Fibroblast of peridontal ligament (primary cell): ENCODE data around the gene QKI.
A peak's percentile ranks its signal among the peaks of the same experiment; 100 is the strongest.
"Not testable (repeated sequence)": the region's sequence is repeated elsewhere in the genome, so short reads cannot be mapped to it uniquely, and the experiment has no call there.

Source experiments
- DNase-seq: peaks from one replicate; pipeline ENCODE4 v3.0.0-alpha.2; 2010; ENCODE audit errors: extremely low read depth

Gene QKI

GRCh38 chr6:163414117-163414945 is at the start of gene QKI:
TSS of gene QKI (plus strand) at chr6:163414718. CDS start at chr6:163415194, 476 bp downstream.
- DNase-seq = peak; percentile 64

GRCh38 chr6:163366288-163366687 is 48.2 kb upstream of the QKI start:
- no peak for DNase-seq

- no peak for DNase-seq
These were observed 46.9 kb upstream of the QKI start for GRCh38 chr6:163367497-163368183.

- no peak for DNase-seq
These were observed 45.4 kb upstream of the QKI start for GRCh38 chr6:163369141-163369540.

- DNase-seq = no peak
These were observed 44.7 kb upstream of the QKI start for GRCh38 chr6:163369628-163370365.

- DNase-seq = no peak
These were observed 43.9 kb upstream of the QKI start for GRCh38 chr6:163370464-163371117.

GRCh38 chr6:163371129-163371528 is 43.4 kb upstream of the QKI start:
- DNase-seq = no peak

- DNase-seq = no peak
These were observed 41.3 kb upstream of the QKI start for GRCh38 chr6:163373240-163373639.

GRCh38 chr6:163375361-163375760 is 39.2 kb upstream of the QKI start:
- no peak for DNase-seq

GRCh38 chr6:163376187-163376586 is 38.3 kb upstream of the QKI start:
- DNase-seq = no peak

- DNase-seq = no peak
These were observed 37.0 kb upstream of the QKI start for GRCh38 chr6:163377561-163377960.

GRCh38 chr6:163380216-163380615 is 34.3 kb upstream of the QKI start:
- no peak for DNase-seq

GRCh38 chr6:163381118-163381756 is 33.3 kb upstream of the QKI start:
- DNase-seq = no peak

- DNase-seq = not testable (repeated sequence)
These were observed 31.1 kb upstream of the QKI start for GRCh38 chr6:163383396-163383795.

- no peak for DNase-seq
These were observed 30.6 kb upstream of the QKI start for GRCh38 chr6:163383912-163384311.

- DNase-seq = no peak
These were observed 30.0 kb upstream of the QKI start for GRCh38 chr6:163384510-163384909.

- not testable (repeated sequence) for DNase-seq
These were observed 29.0 kb upstream of the QKI start for GRCh38 chr6:163385503-163385902.

- no peak for DNase-seq
These were observed 28.1 kb upstream of the QKI start for GRCh38 chr6:163386329-163386908.

GRCh38 chr6:163387317-163387716 is 27.2 kb upstream of the QKI start:
- no peak for DNase-seq

GRCh38 chr6:163389354-163389753 is 25.2 kb upstream of the QKI start:
- DNase-seq = no peak

GRCh38 chr6:163390770-163391169 is 23.7 kb upstream of the QKI start:
- DNase-seq = no peak
